Activated B cell treated with CpG ODN at 0.5 μM for 24 hours (primary cell): ENCODE results near the gene CEBPZOS. TPM values are rescaled to one million over a fixed set of nuclear protein-coding genes. Genes with fewer than 3 reads are reported as not detected.

Source experiments
- ATAC-seq: fragments of 200-7000 bp; cut with Tn5 transposase; one replicate; pipeline ENCODE4 v1.10.0; 2021; ENCODE audit warnings: low read depth, mild to moderate bottlenecking, moderate library complexity
- CTCF ChIA-PET: fragments of 350-600 bp; sonication (Branson Sonifier 250); formaldehyde crosslinking; loops from one replicate; lab custom pipeline; 2021; ENCODE audit warnings: antibody characterized with exemption; lab: Charles Lee
- POLR2A ChIA-PET: fragments of 350-600 bp; sonication (Branson Sonifier 250); formaldehyde crosslinking; loops from one replicate; lab custom pipeline; 2021; ENCODE audit warnings: antibody characterized with exemption; lab: Charles Lee
- DNase-seq: peaks from one replicate; pipeline ENCODE4 v3.0.0; 2022
- H3K27ac Mint-ChIP-seq: one replicate; pipeline ENCODE4 v1.8.0; 2020; ENCODE audit warnings: mixed read lengths
- H3K27me3 Mint-ChIP-seq: one replicate; pipeline ENCODE4 v1.8.0; 2021; ENCODE audit warnings: mixed read lengths
- H3K36me3 Mint-ChIP-seq: one replicate; pipeline ENCODE4 v1.8.0; 2021; ENCODE audit warnings: low read depth, mixed read lengths
- H3K4me1 Mint-ChIP-seq: one replicate; pipeline ENCODE4 v1.8.0; 2021; ENCODE audit warnings: mixed read lengths
- H3K4me3 Mint-ChIP-seq: one replicate; pipeline ENCODE4 v1.8.0; 2020; ENCODE audit warnings: mild to moderate bottlenecking, mixed read lengths
- H3K9me3 Mint-ChIP-seq: one replicate; pipeline ENCODE4 v1.8.0; 2020; ENCODE audit warnings: mixed read lengths
- intact Hi-C: fragments of 100-400 bp; cut with micrococcal nuclease; formaldehyde crosslinking; loops from one replicate; pipeline ENCODE4 v1.15.1; 2024
- total RNA-seq: library from RNA; stranded (reverse); gene quantifications from 2 replicates; pipeline ENCODE4 v1.2.3, GENCODE V29; 2022
- TF ChIP-seq, protein P1 (sequence below): fragments of 200-600 bp; IDR thresholded peaks from one replicate; pipeline ENCODE4 v1.8.0; 2022; ENCODE audit warnings: antibody characterized with exemption, mild to moderate bottlenecking

Gene CEBPZOS
- total RNA-seq = 29.2 and 35.5 TPM in 2 replicates

DNA sequence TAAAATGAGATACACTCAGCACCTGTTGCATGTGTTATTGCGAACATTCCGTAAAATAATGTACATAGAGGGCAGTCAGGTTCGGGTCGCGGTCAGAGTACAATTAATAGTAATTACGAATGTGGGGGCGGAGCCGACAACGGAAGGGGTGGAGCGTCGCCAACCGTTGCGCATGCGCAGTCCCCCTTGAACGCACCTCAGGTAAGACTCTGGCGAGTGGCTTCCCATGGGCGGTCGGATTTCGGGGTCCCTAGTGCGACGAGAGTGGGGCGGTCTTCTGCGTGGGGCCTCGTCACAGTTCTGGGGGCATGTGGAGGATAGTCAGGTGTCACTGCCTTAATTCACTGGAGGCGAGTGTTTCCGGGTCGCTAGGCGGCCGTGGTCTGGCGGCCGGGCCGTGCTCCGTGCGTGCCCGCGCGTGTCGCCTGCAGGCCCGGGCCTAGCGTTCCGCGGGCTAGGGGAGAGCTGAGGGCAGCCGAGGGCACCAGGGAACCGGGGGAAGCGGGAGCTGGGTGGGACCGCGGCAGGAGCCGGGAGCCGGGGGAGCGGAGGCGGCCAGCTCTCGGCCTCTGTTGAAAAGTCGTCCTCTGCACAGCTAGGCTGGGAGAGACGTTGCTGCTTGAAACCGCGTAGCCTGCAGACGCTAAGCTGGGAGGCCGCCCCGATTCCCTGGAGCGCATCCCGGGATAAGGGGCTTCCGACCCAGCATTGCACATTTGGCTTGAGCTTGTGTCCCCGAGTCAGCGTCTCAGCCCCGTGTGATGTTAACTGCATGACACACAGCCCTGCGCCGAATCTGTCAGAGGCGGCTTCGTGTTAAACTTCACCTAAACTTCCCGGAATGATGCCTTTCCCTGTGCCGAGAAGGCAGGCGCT lies at the start of gene CEBPZOS:
CEBPZOS (plus strand) TSS at position 177 of the 876 bp plus-strand sequence. CDS start 3,209 bp downstream, outside the sequence.
- Mint-ChIP-seq H3K4me1 (peaks cover 23% of the 10 kb centered on the region), H3K4me3 (peak within 1 kb of the TSS; percentile 99), H3K36me3 (peaks cover 18% of the 10 kb centered on the region), H3K27ac (peak within 1 kb of the TSS; percentile 98), H3K27me3 (no peaks in the 10 kb centered on the region), H3K9me3 (no peaks in the 10 kb centered on the region)
- POLR2A ChIA-PET = interaction anchor here (0.7 to 1.1 kb wide), 5 partner anchors 17 to 1180 kb away, joined by 3 to 5 read pairs (median 4); partner anchors contain the start of genes CEBPZ, EIF2AK2, GPATCH11 and HEATR5B
- TF ChIP-seq, protein P1, sequence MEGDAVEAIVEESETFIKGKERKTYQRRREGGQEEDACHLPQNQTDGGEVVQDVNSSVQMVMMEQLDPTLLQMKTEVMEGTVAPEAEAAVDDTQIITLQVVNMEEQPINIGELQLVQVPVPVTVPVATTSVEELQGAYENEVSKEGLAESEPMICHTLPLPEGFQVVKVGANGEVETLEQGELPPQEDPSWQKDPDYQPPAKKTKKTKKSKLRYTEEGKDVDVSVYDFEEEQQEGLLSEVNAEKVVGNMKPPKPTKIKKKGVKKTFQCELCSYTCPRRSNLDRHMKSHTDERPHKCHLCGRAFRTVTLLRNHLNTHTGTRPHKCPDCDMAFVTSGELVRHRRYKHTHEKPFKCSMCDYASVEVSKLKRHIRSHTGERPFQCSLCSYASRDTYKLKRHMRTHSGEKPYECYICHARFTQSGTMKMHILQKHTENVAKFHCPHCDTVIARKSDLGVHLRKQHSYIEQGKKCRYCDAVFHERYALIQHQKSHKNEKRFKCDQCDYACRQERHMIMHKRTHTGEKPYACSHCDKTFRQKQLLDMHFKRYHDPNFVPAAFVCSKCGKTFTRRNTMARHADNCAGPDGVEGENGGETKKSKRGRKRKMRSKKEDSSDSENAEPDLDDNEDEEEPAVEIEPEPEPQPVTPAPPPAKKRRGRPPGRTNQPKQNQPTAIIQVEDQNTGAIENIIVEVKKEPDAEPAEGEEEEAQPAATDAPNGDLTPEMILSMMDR = no peak
- CTCF ChIA-PET = no interaction called here
- peak; percentile 90 for ATAC-seq
- intact Hi-C loops = loop anchor here (1.0 to 5.0 kb wide), 5 partner anchors 8 to 230 kb away; partner anchors contain the start of genes CEBPZ, EIF2AK2, GPATCH11 and HEATR5B
- DNase-seq = peak; percentile 87

DNA sequence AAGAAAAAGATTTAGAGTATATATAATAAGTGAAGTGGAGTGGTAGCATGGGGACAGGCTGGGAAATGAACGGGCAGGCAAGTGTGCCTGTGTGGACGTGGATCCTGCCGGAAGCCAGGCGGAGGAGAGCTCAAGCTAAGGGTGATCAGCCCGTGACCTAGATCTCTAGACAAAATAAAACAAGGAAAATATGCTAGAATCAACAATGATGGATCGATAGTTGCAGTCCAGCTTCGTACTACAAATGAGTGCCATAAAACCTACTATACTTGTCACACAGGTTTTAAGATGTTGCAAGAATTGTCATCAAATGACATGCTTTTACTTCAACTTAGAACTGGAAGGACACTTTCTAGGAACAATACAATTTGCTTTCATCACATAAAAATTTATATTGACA lies 48.0 kb upstream of the CEBPZOS start:
- DNase-seq = no peak
- ChIA-PET POLR2A (no interaction called here), CTCF (no interaction called here)
- ATAC-seq = no peak
- no peaks in the 10 kb centered on the region for H3K9me3 Mint-ChIP-seq
- H3K27me3 Mint-ChIP-seq = no peaks in the 10 kb centered on the region
- peaks cover 19% of the 10 kb centered on the region for H3K4me1 Mint-ChIP-seq
- intact Hi-C loops = no loop called here
- H3K36me3 Mint-ChIP-seq = peaks cover 52% of the 10 kb centered on the region
- TF ChIP-seq, protein P1 = no peak
- no peak overlapping the region for H3K27ac Mint-ChIP-seq
- no peak overlapping the region for H3K4me3 Mint-ChIP-seq

DNA sequence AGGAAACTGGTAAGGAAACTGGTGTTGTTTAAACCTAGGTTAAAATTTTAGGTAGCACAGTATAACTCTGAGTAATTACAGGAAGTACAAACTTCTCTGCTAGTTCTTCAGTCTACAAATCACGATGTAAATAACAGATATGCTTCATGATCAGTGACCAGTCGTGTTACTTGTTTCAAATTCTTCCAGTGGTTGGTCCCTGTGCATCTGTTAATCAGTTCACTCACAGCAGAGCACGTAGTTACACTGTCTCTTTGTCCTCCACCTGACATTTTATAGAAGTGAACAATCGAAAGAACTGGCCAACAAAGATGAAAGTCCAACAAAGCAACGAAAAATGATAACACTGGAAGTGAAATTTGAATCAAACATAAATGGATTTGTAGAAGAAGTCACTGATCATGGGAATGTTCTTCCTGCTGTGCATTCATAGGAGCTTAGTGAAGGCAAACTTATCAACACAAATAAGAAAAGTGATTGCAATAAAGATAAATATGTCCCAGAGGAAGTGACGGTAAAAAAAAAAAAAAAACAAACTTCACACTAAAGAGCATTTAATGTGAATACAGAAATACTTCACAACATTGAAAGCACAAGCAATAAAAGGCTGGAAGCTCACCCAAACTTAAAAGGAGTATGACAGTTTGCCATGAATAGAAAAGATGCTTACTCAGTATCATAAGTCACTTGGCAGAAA lies 46.5 kb upstream of the CEBPZOS start:
- no peak for DNase-seq
- Mint-ChIP-seq H3K27me3 (no peaks in the 10 kb centered on the region), H3K4me3 (no peak overlapping the region), H3K4me1 (peaks cover 31% of the 10 kb centered on the region), H3K36me3 (peaks cover 49% of the 10 kb centered on the region), H3K9me3 (no peaks in the 10 kb centered on the region), H3K27ac (no peak overlapping the region)
- peak; percentile 37 for ATAC-seq
- intact Hi-C loops = no loop called here
- POLR2A ChIA-PET = interaction anchor here (0.7 kb wide), 1 partner anchor 72 kb away, joined by 4 read pairs; no protein-coding TSS in a partner anchor
- TF ChIP-seq, protein P1 = no peak
- CTCF ChIA-PET = no interaction called here

DNA sequence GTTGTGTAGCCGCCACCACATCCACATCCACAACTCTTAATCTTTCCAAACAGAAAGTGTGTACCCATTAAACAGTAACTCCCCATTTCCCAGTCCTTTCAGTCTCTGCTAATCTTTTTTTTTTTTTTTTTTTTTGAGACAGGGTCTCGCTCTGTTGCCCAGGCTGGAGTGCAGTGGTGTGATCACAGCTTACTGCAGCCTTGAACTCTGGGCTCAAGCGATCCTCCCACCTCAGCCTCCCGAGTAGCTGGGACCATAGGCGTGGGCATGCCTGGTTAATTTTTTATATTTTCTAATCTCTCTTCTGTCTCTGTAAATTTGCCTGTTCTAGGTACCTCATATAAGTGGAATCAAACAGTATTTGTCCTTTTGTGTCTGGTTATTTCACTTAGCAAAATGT lies 43.1 kb upstream of the CEBPZOS start:
- intact Hi-C loops = no loop called here
- CTCF ChIA-PET = no interaction called here
- POLR2A ChIA-PET = no interaction called here

More for the DNA sequence above, 43.1 kb upstream of the CEBPZOS start:
- peaks cover 51% of the 10 kb centered on the region for H3K4me1 Mint-ChIP-seq
- H3K36me3 Mint-ChIP-seq = peaks cover 36% of the 10 kb centered on the region
- H3K27ac Mint-ChIP-seq = peak overlapping the region; percentile 6
- H3K27me3 Mint-ChIP-seq = no peaks in the 10 kb centered on the region
- no peaks in the 10 kb centered on the region for H3K9me3 Mint-ChIP-seq
- no peak overlapping the region for H3K4me3 Mint-ChIP-seq
- no peak for ATAC-seq
- TF ChIP-seq, protein P1 = no peak
- DNase-seq = no peak
